Measurements from ENCODE around the gene ADAM22.

GRCh38 chr7:87886875-87887274 is 47.2 kb upstream of the ADAM22 start:
- TF ChIP-seq POLR2A (IDR thresholded peaks at IDR 0.05) (no peak), CTCF (IDR thresholded peaks at IDR 0.05) (peak; percentile 28 to 40 (median 38))
